Stimulated activated CD4-positive, alpha-beta T cell treated with anti-CD3 and anti-CD28 coated beads, Interleukin-15, amount 100 ng/mL, for 48 hours (primary cell): Measurements from ENCODE around the gene ANKRD39.
"Not testable (repeated sequence)": the region's sequence is repeated elsewhere in the genome, so short reads cannot be mapped to it uniquely, and the experiment has no call there.

Source experiments
- DNase-seq, 2 donors: peaks; one replicate each; pipeline ENCODE4 v3.0.0-alpha.2; 2020; ENCODE audit warnings: low read depth in 2 of 2

ANKRD39 gene

DNA sequence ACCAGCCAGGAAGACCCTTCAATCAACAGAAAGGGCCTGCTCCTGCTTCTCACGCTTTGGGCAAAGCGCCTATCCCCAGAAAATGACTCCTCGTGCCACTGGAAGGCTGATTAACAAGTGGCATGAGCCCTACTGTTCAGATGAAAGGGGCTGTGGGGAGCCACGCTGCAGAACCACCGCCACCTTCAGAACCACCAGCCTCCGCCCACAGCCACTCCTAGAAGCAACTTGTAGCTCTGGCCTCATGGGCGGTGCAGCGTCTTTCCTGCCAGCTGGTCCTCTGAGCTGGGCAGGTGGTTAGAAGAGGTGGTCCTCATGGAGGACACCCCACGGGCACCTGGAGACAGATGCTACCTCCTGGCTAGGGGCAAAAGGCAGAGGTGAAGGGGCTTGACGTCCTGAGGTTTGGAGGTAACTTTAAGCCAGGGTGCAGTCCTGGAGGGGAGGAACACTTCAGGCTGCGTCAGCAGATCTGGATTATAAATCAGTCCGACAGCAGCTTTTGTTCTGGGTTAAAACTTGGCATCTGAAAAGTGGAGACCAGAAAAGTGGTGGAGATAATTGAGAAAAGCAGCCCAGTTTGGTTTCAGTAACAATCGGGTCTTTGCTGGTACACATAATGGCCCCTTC, 12.9 kb upstream of the ANKRD39 start:
- DNase-seq, result peak in 1 of 2 donors; percentile 33

DNA sequence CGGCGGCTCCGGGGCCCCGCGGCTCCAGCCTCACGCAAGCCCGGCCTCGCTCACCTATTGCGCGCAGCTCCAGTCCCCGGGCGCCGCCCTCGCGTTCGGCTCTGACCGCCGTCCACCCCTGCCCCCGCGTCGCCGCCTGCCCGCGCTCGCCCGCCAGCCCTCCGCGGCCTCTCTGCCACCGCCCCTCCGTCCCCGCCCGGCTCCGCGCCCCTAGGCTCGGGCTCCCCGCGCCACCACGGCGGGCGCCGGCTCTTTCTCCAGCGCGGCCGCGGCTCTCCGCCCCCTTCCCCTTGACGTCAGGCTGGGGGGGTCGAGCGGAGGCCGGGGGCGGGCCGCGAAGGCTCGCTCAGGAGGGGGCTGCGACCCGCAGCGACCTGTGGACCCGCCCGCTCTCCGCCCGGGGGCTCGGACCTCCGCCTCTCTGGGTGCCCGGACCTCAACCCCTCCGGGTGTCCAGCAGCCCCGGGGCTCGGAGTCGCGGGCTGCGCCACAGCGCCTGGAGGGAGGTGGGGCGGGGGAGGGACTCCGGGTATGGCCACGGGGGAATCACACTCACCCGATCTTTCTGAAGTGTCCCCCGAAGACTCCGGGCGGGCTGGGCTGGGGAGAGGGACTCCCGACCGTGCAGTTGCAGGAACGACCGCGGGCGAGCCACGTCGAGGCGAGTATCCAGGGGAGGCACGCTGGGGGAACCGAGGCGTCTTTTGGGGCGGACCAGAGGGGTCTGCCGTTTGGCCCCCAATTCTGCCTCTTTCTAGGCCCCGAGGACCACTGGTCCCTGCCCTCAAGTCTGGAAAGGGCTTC, 12.2 kb upstream of the ANKRD39 start, which contains the start of gene SEMA4C:
Gene SEMA4C (minus strand): TSS at position 259 of the 804 bp plus-strand sequence. CDS start 2,194 bp downstream, outside the sequence.
- DNase-seq, result no peak

DNA sequence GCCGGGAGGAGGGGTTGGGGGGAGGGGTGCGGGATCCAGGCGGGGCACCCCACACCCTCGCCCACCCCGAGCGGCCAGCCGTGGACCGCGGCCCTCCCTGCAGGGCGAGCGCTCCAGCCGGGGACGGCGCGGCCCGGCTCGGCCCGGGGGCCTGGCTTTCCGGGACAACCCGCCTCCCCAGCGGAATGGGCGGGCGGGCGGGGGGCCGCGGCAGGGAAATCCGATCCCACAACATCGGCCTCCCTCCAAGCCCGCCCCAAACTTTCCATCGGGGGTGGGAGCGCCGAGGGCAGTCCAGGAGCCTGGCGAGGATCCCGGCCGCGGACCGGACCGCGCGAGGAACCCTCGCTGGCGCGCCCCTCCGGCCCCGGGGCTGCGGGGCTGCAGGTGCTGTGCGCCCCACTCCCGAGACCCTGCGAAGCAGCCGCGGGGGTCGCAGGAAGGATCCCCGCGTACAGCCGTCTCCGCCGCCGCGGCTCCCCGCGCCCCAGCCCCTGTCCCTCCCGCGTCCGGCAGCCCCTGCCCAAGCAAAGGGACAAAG, 11.5 kb upstream of the ANKRD39 start:
- no peak for DNase-seq

DNA sequence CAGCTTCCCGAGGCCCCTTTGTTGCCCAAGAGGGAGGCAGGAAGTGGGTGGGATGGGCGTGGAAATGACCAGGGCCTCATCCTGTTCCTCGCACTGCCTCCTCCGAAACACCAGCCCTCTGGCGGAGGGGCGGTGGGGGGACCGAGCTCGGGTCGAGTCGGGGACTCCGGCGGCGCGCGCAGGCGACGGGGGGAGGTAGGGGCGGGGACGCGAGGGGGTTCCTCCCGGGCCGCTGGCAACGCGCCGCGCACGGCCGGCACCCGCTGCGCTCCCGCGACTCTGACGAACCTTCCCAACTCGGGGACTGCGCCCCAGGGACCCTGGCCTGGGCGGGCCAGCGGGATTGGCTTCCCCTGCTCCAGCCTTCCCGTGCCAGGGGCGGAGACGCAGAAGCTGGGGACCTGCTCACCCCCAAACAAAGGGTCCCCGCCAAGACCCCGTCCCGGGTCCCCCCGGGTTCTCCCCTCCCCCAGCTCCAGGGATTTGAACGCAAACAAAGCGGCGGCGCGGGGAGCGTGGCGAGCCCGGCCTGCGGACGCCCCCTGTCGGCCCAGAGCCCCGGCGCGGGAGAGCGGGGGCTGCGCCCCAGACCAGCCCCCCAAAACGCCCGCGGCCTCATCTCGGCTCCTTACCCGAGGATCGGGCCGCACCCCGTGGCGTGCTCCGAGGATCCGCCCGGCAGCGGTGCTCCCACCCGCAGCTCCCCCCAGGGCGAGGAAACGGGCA, 10.9 kb upstream of the ANKRD39 start:
- DNase-seq, result peak in 1 of 2 donors; percentile 57

DNA sequence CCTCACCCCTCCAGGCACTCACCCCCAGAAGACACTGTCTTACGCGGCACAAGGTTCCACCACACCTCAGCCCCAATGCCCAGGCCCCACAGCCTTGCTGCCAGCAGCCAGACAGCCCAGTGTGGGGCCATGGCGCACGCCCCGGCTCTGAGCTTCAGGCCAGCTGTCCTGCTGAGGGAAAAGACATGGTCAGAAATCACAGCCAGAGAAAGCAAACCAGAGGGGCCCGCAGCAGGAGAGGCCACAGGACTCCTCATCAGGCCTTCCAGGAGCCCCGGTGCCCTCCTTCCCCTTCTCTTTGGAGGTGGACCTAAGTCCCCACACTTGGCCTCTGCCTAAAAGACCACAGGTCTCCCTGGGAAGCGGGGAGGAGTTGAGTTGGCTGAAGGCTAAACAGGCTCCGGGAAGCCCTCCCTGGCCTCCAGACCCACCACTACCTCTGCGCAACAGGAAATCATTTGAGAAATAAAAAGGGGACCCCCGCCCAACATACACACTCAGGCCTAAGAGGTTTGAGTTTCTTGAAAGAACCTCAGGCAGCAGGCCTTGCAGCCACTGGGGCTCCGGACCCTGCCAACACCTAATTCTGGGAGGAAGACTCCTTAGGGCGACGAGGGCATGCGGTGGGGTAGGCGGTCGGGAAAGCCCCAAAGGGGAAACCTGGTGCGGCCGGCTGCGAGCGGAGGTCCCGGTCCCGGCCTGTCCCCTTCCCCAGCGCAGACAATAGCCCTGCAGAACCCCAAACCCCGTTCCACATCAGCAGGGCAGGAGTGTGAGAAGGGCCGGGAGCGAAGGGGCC, 10.1 kb upstream of the ANKRD39 start:
- DNase-seq, result no peak

- no peak for DNase-seq
Measured at GRCh38 chr2:96866986-96867755, 9.4 kb upstream of the ANKRD39 start.

GRCh38 chr2:96866586-96866985, 8.8 kb upstream of the ANKRD39 start:
- DNase-seq, result no peak

DNA sequence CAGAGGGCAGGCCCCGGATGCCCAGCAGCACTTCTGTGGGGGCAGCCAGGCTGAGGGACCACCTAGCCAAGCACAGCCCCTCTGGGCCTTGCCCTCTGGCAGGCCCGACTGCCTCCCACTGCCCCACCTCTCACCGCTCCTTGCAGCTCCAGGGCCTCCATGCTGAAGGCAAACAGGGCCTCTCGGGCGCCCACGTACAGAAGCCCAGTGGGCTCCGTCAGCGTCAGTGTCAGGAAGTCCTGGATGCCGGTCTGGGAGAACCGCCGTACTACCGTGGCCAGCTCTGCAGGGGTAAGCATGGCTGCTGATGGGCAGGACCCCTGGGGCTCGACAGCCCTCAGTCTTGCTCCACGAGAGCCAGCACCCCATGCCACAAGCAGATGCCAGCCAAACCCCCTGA, 8.3 kb upstream of the ANKRD39 start:
- DNase-seq, result no peak

- DNase-seq, result no peak
Measured at GRCh38 chr2:96865654-96866053, 7.8 kb upstream of the ANKRD39 start.

DNA sequence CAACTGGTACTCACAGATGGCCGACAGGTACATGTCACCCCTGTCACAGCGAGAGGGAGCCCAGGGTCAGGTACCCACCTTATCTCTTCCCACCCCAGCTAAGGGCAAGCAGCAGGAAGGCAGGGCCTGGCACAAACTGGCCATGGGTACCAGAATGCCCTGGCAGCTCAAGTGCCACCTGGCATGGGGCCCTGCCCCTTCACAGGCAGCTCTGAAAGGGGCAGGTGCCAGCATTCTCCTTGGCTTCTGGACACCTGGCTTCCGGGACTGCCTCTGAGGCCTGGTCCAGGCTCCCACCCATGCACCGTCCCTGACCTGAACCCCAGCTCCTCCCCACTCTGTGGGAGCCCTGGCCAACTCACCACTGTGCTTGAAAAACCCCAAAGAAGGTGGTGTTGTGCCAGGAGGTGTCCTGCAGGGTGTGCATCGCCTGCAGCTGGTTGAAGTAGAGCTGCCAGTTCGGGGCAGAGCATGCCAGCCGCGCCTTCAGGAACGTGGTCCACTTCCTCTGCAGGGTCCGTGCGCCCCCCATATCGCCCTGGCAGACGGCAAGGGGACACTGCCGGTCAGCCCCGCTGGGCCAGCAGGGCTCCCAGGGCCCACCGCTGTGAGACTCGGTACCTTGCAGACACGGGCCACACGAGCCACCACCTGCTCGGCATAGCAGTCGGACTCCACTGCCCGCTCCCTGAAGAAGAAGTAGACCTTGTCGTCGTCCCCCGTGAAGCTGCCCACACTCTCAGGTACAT, 6.7 kb upstream of the ANKRD39 start:
- no peak for DNase-seq

DNA sequence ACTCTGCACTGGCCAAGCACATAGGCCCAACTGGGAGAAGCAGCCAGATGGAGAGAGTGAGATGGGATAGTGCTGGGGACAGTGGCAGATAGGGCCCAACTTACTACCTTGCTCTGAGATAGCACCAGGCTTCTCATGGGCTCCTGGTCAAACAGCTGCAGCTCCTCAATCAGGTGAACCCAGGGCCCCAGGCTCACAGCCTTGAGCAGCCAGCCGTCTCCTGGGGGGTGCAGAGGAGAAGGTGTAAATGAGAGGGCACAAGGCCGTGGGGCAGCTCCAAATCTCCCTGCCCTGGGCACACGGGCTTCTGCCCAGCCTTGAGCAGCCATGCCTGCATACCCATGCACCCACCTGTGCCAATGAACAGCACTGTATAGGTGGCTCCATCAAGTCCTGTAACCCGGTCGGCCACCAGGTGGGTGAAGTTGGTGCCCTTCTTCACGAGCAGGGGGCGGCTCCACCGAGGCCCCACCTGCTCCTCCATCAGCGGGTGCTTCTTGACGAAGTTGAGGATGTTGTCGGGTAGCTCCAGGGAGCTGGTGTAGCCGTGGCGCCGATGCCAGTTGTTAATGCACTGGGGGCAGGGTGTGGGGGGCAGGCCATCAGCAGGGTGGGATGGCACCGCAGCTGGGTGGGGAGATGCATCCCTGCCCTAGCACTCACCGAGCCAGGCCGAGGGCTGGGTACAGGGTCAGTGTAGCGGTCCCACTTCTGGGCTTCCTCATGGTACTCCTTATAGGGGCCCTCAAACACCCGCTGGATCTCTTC, 5.9 kb upstream of the ANKRD39 start:
- no peak for DNase-seq

DNA sequence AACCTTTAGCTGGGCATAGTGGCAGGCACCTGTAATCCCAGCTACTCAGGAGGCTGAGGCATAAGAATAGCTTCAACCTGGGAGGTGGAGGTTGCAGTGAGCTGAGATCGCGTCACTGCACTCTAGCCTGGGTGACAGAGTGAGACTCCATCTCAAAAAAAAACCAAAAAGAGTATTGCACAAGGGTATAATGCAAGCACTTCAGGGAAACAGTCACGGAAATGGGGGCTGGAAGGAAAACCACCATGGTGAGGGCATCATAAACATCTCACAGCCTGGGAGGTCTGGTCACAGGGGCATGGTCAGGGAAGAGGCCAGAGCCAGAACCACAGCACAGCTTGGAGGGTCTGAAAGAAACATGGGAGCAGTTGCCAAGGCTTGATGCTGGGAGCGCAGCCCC, 5.2 kb upstream of the ANKRD39 start:
- DNase-seq, result not testable (repeated sequence)

DNA sequence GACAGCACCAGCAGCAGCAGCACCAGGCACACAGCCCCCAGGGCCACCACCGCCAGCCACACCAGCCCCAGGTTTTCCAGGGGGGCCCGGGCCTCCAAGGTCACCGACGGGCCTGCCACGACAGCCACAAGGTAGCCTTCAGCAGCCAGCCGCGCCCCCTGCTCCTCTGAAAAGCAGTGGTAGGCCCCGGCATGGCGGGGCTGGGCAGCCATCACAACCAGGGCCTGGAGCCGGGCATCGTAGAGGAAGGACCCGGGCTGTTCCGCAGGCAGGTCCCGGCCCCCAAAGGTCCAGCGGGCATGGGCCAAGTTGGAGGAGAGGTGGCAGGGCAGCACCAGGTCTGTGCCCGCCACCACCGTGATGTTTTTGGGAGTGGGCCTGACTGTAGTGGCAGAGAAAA, 3.3 kb upstream of the ANKRD39 start:
- no peak for DNase-seq

DNA sequence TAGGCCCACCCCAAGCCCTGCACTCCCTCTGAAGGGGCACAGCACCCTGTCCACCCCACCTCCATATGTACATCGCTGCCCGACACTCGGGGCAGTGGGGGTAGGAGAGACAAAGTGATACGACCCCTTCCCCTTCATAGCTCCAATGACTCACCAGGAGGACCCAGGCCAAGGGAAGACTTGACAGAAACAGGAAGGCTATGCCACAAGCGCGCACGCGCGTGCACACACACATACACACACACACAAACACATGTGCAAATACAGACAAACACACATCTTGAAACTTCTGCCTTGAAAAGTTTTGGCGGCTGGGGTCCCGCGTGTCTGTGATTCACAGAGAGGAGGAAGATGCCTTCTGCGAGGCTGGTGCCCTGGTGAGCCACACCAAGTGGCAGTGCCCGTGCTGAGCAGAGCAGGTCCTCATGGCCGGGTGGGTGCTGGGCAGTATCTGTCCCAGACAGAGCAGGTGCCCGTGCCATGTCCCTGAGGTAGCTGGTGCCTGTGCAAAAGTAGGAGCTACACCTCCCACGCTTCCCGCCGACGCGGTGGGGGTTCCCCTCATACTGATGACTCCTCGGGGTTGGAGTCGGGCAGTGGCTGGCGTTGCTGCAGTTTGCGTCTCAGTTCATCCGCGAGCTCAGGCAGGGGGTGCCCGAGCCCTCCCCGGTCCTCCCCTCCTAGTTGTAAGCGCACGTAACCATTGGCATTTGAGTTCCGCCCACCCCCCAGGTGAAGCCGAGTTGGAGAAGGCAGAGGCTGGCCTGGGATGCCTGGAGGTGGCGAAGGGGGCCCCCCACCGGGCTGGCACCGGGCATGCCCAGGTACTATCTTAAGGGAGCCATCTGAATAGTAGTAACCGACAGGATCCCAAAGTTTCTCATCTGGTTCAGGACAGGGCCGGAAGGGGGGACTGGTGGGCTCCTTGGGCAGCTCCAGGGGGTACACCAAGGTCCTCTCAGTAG, 2.5 kb upstream of the ANKRD39 start:
- no peak for DNase-seq

DNA sequence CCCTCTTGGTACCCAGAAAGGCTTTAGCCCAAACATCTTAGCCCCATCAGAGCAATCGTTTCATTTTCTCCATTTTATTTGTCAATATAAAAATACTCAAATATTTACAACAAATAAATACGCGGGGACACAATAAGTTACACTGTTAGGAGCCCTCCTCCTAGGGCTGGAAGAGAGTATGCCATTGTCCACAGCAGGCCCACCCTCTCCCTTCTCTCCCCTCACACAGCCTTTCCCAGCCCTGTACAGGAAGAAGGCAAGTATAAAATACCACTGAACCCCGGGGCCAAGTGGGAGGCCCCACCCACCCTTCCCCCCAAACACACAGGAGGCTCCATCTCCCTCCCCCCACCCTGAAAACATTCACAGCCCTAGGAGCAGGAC, 1.9 kb upstream of the ANKRD39 start:
- DNase-seq, result no peak

- DNase-seq, result no peak
Measured at GRCh38 chr2:96859099-96859649, 1.4 kb upstream of the ANKRD39 start.

- DNase-seq, result no peak
Measured at GRCh38 chr2:96856776-96857666, 795 bp downstream of the ANKRD39 start.
